GM04504 (cell line): Measurements from ENCODE around the gene RGS12.

Source experiments
- DNase-seq: peaks from one replicate; pipeline ENCODE4 v3.0.0-alpha.2; 2012; ENCODE audit warnings: low read depth

Gene RGS12

DNA sequence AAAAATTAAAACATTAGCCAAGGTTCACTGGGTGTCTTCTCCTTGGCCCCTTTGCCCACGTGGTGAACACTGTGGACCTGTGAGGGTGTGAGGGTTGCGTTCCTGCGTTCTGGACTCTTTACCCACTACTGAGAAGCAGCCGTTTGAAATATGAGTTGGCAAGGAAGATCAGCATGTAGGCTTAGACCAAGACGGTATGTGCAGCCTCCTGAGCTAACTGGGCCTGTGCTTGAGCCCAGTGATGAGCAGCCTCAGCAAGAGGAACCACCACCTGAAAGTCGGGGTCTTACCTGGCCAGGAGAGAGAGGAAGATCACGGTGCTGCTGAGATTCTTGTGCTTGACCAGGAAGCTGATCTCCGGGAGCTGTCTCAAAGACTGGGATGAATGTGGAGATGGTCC, 19.5 kb downstream of the RGS12 start:
- no peak for DNase-seq

DNA sequence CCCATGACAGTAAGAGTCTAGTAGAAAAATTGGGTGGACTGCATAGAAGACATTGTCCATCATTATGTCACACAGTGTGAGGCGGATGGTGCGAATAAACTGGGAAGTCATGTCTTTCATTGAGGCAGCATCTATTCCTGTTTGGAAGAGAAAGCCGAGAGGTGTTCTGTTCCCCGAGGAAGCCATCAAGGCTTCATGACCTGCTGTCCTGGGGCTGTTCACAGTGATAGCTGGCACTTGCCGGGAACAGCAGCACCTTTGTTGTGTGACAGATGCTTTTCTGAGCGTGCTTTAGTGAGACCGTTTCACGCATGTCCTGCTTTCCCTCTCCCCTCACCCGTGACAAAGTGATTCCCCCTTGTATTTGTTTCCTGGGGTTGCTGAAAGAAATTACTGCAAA, 20.3 kb downstream of the RGS12 start:
- DNase-seq = no peak

DNA sequence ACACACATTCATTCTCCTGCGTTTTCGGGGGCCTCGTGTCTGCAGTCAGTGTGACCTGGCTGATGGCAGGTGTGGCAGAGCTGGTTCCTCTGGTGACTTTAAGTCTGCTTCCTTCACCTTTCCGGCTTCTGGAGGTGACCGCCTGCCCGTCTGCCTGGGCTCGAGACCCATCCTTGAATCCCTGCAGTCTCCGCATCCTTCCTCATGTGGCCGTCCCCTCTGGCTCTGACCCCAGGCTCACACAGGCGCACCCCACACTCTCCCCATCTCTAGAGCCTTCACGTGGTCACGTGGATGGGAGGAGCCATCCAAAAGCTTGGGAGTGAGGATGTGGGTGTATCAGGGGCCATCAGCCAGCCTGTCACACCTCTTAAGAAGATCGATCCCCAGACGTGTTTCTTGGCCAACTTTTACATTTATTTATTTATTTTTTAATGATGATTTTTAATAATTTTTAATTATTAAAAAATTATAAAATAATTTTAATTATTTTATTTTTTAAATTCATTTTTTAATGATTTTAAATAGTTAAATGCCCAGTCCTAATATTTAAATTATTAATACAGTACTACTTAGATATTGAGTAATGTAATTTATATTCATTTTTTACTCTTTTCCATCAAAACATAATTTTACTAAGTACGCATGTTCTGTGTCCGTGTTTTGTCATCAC, 20.9 kb downstream of the RGS12 start:
- DNase-seq = no peak

DNA sequence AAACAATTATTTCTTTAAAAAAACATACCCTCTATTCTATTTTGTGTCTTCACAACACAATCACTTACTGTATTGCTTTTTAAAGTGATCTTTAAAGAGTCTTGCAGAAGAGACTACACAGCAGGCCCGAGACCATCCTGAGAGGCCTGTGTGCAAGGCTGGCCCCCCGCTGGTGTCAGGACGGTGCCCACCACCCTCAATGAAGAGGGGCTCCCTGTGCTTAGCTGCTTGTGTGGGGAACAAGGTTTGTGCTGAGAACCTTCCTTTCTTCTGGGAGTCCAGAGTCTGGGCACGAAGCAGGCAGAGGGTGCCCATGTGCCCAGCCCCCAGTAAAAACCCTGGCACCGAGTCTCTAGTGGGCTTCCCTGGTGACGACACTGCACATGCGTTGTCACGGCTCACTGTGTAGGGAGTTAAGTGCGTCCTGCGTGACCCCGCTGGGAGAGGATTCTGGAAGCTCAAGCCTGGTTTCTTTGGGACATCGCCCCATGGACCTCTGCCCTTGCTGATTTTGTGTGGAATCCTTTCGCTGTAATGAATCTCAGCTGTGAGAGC, 22.0 kb downstream of the RGS12 start:
- DNase-seq = no peak

DNA sequence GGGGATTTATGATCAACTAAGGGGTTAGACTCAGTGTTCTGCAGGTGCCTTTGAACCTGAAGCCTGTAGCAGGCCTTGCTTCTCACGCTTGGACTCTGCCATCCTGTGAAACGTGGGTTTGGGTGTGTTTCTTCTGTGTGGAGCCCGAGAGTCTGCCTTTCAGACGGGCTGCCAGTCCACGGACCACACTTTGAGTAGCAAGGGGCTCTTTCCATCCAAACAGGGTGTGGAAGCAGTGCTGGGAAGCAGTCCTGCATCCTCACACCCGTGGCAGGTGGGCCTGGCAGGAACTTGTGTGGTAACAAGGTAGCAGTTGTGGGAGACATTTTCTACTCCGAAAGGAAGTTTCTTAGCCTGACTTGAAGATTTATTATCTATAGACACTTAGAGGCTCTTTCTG, 22.7 kb downstream of the RGS12 start:
- DNase-seq = no peak

DNA sequence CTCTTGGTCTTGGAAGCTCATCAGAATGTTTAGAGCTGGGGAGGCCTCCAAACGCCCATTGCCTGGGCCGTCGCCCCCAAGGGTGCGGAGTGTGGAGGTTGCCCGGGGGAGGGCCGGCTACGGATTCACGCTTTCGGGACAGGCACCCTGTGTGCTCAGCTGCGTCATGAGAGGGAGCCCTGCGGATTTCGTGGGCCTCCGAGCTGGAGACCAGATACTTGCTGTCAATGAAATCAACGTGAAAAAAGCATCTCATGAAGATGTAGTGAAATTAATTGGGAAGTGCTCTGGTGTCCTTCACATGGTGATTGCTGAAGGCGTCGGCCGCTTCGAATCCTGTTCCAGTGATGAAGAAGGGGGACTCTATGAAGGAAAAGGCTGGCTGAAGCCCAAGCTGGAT, 23.3 kb downstream of the RGS12 start:
- DNase-seq = no peak

DNA sequence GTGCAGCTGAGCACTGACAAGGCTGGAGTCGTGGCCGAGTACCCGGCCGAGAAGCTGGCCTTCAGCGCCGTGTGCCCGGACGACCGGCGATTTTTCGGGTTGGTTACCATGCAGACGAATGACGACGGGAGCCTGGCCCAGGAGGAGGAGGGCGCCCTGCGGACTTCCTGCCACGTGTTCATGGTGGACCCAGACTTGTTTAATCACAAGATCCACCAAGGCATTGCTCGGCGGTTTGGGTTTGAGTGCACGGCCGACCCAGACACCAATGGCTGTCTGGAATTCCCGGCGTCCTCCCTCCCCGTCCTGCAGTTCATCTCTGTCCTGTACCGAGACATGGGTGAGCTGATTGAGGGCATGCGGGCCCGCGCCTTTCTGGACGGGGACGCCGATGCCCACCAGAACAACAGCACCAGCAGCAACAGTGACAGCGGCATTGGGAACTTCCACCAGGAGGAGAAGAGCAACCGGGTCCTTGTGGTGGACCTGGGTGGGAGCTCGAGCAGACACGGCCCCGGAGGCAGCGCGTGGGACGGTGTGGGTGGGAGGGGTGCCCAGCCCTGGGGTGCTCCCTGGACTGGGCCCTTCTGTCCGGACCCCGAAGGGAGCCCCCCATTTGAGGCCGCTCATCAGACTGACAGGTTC, 24.3 kb downstream of the RGS12 start:
- DNase-seq = no peak

DNA sequence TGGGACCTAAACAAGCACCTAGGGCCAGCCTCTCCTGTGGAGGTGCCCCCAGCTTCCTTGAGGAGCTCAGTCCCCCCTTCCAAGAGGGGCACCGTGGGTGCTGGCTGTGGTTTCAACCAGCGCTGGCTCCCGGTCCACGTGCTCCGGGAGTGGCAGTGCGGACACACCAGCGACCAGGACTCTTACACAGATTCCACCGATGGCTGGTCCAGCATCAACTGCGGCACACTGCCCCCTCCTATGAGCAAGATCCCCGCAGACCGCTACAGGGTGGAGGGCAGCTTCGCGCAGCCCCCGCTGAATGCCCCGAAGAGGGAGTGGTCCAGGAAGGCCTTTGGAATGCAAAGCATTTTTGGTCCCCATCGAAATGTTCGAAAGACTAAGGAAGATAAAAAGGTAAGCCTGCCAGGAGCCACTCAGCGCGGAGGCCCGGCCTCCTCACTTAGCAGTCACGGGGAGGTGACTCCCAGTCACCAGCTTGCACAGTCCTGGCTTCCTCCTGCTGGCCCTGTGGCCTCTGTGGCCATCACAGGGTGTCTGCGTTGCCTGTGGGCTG, 24.9 kb downstream of the RGS12 start:
- no peak for DNase-seq

DNA sequence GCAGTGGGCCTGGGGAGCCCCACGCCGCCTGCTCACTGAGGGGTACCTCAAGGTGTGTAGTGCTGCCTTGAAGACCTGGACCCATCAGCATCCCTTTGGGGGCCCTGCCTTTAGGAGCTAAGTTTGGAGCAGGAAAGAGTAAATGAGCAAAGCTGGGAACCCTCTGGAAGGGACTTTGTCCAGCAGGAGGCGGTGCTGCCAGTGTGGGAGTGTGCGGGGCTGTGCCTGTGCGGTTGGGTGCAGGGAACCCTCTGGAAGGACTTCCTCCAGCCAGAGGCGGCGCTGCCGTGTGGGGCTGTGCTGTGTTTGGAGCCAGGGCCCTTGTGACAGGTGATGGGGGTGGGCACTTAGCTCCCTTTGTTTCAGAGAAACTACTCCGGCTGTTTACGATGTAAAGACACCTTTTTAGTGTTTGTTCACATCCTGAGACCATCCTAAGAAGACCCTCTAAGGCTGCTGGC, 25.8 kb downstream of the RGS12 start:
- DNase-seq = no peak

DNA sequence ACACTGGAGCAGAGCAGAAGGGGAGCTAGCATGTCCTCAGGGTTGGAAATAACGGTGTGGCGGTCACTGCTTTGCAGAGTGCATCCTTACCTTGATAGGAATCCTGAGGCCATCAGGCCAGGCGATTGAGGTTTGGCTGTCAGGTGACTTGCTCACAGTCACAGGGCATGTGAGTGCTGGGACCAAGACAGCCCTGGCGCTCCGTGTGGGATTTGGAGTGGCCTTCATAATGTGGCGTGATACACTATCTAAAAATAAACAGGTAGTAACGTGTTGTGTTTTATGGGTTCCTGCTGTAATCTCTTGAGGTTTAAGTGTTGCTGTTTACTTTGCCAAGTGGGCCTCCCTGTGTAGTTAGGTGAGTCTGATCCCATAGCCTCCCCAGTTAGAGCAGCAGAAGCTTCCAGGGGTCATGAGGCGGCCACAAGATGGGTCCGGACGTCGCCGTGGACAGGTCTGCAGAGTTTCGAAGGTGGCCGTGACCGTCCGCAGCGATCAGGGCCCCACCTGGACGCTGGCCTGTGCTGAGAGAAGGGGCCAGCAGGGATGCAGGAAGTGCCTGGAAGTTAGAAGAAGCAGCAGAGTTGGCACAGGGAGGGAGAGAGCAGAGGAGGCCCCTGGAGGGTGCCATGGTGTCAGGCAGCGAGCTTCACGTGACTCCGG, 27.7 kb downstream of the RGS12 start:
- no peak for DNase-seq

DNA sequence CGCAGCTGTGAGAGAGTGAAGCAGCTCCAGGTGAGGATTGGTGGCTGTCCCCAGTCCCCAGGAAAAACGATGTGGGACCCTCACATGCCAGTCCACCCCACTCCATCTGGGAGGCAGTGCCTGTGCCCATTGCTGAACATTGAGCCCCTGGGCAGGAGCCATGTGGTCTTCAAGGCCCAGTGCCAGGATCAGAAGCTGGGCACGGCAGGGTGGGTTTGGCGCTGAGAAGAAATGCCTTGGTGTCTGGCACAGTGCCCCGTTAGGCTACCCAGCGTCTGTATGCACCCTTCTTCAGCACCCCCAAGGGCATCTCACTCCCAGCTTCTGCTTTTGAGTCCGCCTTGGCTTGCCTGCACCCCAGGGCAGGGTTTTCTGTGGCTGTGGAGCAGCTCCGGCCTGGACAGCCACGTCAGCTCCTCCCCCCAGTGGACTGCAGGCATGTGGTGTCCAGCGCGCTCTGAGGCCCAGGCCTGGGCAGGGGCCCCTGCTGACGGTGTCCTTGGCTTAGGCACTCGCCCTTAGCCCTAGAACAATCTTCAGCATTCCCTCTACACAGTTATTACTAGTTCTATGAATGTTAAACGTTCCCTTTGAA, 28.6 kb downstream of the RGS12 start:
- no peak for DNase-seq

DNA sequence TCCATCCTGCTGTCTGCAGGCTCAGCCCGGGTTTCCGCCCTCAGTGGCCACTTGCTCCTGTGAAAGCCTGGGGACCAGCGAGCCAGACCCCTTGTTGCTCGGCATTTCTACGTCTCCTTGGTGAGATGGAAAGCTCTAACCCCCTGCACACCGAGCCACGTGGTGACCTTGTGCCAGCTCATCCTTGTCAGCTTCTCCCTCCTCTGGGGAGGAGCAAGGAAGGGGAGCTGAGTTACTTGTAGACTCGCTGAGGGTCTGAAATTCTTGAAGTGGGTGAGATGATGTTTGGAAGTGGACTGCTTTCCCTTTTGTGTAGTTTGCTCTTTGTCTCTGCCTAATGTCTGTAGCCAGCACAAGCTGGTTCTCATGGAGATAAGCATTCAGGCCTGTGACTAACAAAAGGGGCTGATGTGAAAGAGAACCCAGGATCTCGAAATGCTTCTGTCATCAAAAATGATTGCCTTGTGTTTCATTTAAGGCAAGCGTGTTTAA, 29.3 kb downstream of the RGS12 start:
- no peak for DNase-seq

DNA sequence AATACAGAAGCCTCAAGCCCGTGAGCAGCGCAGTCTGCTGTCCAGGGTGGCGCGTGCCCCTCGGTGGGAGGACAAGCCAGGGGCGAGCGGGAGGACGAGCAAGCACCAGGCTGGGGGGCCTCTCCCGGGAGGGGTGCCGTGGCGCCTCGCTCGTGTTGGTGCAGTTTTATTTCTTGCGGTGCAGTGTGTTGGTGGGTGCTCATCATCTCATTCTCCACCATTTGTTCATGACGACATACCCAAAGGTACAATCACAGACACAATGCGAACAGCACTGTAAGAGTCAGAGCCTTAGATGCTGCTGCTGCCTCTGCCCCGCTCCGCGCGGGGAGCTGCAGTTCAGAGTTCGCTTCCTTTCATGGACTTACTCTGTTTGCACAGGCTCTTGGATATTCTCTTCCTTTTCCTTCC, 30.3 kb downstream of the RGS12 start:
- DNase-seq = no peak

DNA sequence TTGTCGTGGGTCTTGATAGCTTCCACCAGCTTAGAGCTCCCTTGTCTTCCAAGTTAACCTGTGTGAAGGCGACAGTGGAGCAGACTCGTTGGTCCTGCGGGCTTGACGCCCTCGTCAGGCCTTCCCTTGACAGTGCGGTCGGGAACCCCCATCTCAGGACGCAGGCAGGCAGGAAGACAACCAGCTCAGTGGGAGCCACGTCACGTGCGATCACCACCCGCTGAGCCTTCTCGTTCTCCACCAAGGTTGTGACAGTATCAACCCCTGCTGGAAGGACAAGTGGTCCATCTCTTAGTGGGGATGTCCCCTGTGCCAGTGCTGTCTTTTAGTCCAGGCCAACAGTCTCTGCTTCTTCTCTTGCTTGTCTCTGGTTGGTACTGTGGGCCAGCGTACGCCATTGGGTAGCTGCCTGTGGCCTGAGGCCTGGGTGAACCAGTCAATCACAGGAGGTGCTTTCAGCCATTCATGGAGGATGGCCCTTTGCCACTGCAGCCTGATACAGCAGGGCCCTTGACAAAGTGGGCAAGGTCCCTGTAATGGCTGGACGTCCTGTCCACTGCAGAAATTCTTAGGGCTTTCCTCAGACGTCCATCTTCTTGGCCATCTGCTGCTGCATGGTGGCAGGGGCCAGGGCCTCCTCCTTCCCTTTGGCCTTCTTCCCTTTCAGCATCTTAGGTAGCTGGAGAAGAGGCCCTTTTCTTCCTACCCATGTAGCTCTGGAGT, 31.4 kb downstream of the RGS12 start:
- no peak for DNase-seq

DNA sequence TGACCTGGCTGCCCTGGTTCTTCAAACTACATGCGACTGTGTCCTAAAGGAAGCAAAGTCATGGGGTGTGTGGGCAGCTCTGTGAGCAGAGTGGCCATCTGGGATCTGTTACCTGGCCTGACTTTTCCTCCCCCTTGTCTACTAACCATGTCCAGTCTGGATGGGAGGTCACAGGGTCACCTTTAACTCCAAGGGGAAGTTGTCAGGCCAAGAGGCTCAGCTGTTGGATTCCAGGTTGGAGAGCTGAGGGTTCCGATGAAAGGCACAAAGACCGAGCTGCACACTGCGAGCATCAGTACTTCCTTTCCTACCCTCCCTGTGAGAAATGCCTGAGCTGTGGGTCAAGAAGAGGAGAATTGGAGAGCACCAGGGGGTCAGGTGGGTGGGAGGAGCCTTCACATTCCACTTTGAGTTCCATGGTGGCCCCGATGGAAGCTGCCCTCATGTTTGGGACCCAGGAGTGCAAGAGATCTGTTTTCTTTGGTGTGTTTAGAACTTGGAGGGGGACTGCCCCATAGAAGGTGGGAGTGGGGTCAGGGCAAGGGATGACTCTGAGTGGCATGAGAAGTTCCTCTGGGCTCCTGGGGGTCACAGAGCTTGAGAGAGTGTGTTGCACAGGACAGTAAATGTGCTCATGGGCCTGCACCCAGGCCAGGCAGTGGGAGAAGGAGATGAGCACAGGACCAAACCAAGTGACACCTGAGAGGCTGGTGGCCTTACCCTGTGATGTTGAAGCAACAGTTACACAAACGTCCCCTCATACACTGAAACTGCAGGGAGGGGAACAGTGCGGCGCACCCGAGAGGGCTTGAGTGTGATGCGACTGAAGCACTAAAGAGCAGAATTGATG, 36.2 kb downstream of the RGS12 start:
- DNase-seq = no peak

DNA sequence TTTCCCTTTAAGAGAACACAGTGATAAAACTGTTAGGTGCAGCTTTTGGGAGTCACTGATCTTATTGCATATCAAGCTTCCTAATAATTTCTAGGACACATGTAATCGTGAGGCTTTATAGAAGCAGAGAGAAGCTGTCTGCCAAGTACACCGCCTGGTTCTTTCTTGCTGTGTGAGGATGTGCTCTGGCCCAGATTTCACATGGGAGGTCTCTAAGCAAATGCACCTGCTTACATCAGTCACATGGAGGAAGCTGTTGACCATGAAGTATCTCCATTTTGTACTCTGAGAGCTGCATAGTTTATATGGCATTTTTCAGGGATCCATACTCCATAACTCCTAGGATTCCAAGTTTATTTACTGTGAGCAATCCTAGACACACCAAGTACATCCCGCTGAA, 37.1 kb downstream of the RGS12 start:
- no peak for DNase-seq

DNA sequence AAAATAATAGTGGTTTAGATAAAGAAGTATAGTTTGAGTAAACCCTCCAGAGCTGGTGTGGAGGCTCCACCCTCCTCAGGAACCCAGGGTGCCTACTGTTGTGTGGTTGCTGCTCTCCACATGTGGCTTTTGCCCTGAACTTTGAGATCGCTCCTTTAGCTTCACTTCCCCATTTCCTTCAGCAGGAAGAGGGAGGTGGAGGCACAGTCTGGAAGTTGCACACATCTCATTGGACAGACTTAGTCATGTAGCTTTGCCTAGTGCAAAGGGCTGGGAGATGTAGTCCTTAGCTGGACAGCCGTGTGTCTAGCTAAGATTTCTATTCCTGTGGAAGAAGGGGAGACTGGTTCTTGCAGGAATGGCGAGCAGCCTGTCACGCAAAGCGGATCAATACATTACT, 37.9 kb downstream of the RGS12 start:
- no peak for DNase-seq

DNA sequence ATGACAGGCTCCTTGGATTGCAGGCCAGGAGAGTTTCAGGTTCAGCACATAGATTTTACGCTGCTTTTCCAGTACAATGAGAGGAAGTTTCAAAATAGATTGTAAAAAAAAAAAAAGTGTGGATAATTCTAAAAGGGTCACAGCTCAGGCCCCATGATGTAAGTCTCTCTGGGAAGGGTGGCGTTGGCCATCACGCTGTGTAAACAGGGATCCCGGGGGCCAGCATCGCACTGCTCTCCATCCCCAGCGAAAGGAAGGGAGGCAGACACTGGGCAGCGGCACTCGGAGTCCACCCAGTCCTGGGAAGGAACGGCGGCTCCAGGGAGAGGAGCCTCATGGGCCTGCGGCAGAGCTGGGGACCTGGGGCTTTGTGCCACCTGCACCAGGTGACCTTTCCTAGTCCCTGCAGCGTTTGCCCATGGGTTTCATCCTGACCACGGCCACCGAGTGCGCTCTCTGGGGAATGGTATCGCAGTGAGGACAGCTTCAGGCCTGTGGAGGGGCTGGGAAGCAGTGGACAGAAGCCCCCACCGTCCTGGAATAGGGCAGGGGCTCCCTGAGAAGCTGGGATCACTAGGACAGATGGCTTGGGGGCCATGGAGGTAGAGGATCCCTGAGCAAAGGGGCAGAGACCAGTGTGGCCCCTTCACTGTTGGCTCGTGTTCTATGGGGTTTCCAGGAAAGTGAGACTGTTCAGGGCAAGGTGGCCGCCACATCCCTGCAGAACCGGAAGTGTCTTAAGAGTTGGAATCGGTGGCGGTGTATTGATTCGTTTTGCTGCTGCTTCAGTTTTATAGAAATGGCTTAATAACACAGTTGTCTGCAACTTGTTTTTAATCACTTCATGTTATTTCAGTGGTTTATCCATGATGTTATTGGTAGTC, 38.9 kb downstream of the RGS12 start:
- DNase-seq = no peak

DNA sequence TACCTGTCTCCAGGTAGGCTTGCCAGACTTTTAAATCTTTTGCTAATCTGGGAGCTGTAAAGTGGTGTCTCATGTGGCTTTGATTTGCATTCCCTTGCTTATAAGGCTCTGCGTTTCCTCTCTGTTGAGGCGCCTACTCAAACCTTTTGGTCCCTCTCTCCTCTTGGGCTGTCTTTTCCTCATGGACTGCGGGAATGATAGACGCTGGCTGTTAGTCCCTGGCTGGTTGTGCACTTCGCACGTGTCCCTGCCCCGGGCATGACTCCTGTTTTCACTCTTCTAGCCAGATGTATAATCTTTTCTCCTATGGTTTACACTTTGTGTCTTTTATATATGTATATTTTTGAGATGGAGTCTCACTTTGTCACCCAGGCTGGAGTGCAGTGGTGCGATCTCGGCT, 39.7 kb downstream of the RGS12 start:
- DNase-seq = no peak

DNA sequence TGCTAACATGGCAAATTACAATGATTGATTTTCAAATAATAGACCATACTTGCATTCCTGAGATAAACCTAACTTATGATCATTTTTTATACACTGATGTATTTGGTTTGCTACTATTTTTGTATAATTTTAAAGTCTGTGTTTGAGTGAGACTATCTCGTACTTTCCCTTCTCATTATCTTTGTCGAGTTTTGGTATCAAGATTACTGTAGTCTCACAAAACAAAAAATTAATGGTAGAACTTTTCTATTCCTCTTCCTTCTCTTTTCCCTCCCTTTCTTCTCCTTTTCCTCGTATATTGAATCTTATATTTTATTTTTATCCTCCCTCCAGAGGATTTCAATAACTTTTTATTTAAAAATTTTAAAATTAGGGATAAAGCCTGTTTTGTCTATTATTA, 41.5 kb downstream of the RGS12 start:
- DNase-seq = no peak
